Retina (tissue), 1 donor: ENCODE measurements around the gene ZSCAN5C.
"Not testable (repeated sequence)": the region's sequence is repeated elsewhere in the genome, so short reads cannot be mapped to it uniquely, and the experiment has no call there.

ENCODE experiments used
- DNase-seq: peaks from one replicate; pipeline ENCODE4 v3.0.0-alpha.2; 2016

ZSCAN5C gene

GRCh38 chr19:56201973-56202372 is at the start of gene ZSCAN5C:
Gene ZSCAN5C, plus strand, starts transcription at chr19:56202273. Its CDS starts 3,641 bp downstream, at chr19:56205914.
- no peak for DNase-seq

- no peak for DNase-seq
Measured at GRCh38 chr19:56152644-56153043, 49.4 kb upstream of the ZSCAN5C start.

- DNase-seq, result no peak
Measured at GRCh38 chr19:56153507-56153906, 48.6 kb upstream of the ZSCAN5C start.

- DNase-seq, result no peak
Measured at GRCh38 chr19:56155124-56155687, 46.9 kb upstream of the ZSCAN5C start.

GRCh38 chr19:56156768-56157167 is 45.3 kb upstream of the ZSCAN5C start:
- no peak for DNase-seq

- DNase-seq, result no peak
Measured at GRCh38 chr19:56158170-56158757, 43.8 kb upstream of the ZSCAN5C start.

GRCh38 chr19:56159009-56159559 is 43.0 kb upstream of the ZSCAN5C start:
- DNase-seq, result no peak

- no peak for DNase-seq
Measured at GRCh38 chr19:56159622-56160271, 42.3 kb upstream of the ZSCAN5C start.

GRCh38 chr19:56161534-56161933 is 40.5 kb upstream of the ZSCAN5C start:
- DNase-seq, result no peak

GRCh38 chr19:56162258-56162657 is 39.8 kb upstream of the ZSCAN5C start:
- DNase-seq, result no peak

GRCh38 chr19:56163097-56163496 is 39.0 kb upstream of the ZSCAN5C start:
- no peak for DNase-seq

- DNase-seq, result no peak
Measured at GRCh38 chr19:56167064-56167578, 35.0 kb upstream of the ZSCAN5C start.

- DNase-seq, result no peak
Measured at GRCh38 chr19:56170261-56170660, 31.8 kb upstream of the ZSCAN5C start.

GRCh38 chr19:56174086-56174485 is 28.0 kb upstream of the ZSCAN5C start:
- no peak for DNase-seq

GRCh38 chr19:56174550-56174949 is 27.5 kb upstream of the ZSCAN5C start:
- DNase-seq, result peak; percentile 17

GRCh38 chr19:56175861-56176307 is 26.2 kb upstream of the ZSCAN5C start, which contains the start of gene GALP:
Gene GALP, plus strand, starts transcription at chr19:56176008. Its CDS starts 1,101 bp downstream, at chr19:56177109.
- peak; percentile 57 for DNase-seq

GRCh38 chr19:56176310-56176709 is 25.8 kb upstream of the ZSCAN5C start:
- not testable (repeated sequence) for DNase-seq

- no peak for DNase-seq
Measured at GRCh38 chr19:56176881-56177280, 25.2 kb upstream of the ZSCAN5C start.

GRCh38 chr19:56177564-56178243 is 24.4 kb upstream of the ZSCAN5C start:
- DNase-seq, result no peak

GRCh38 chr19:56189785-56190184 is 12.3 kb upstream of the ZSCAN5C start:
- DNase-seq, result peak; percentile 27

GRCh38 chr19:56191115-56191514 is 11.0 kb upstream of the ZSCAN5C start:
- no peak for DNase-seq

GRCh38 chr19:56191711-56192110 is 10.4 kb upstream of the ZSCAN5C start:
- no peak for DNase-seq
